Measurements from ENCODE around the gene OR2J2.
"Not testable (repeated sequence)": the region's sequence is repeated elsewhere in the genome, so short reads cannot be mapped to it uniquely, and the experiment has no call there.

Gene OR2J2

DNA sequence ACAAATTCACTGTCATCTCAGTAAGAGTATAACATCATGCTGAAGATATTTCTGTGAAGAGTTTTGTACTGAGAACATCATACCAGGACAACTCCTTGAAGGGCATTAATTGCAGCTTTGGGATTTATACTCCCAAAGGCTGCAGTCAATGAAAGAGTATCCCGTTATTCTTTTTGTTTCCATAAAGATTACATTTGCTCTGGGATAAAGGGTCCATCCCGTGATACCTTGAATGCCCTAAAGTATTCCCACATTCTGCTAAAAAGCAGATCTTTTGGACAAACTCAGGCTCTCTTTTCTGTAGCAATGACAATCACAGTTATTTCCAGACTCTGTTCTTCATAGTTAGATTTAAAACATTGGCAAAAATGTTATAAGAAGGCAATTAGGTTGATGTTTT is at the start of gene OR2J2:
OR2J2 (plus strand) TSS at position 301 of the 400 bp plus-strand sequence. CDS start 2,729 bp downstream, outside the sequence.
- DNase-seq: not testable (repeated sequence)

DNA sequence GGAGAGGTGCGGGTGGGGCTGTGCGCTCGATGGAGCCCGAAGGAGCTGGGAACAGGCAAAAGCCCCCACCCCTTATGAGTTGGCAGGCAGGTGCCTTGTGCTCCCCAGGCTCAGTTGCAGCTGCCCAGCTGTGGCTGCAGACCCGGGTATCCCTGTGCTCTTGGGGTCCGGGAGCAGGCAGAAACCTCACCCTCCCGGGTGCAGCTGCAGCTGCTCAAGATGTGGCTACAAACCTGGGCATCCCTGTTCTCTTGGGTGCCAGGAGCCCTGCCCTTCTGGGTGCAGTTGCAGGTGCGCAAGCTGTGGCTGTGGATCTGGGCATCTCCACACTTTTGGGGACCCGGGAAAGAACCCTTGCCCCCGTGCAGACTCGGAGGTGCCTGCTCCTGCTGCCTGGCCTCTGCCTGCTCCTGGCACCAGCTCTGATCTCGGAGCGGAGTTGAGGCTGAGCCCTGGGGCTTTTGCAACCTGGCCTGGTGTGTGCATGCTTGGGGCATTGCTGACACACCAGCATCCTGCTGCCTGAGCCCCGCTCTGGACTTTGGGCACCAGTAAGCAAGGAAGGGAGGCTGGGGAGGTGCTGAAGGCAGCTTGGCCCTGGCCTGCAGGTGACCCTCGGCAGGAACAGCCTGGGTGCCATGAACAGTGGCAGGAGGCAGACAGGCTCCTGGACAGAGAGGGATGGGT is 41.2 kb upstream of the OR2J2 start:
- no peak for DNase-seq

DNA sequence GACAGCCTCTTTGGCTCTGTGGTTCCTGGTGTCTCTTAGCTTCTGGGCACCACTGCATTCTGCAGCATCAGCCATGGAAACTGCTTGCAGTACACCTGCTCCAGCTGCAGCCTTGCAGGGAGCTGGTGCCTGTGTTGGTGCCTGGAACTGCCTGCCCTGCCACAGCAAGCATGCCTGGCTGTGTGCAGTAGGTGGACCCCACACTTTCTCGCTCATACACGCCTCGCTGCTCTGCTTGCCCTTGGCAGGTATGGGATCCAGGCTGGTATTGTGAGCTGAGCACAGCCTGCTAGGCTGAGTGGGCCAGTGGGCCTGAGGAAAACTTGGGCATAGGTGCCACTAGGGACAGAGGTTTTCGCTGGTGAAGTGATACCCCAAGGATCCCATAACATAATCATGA is 40.1 kb upstream of the OR2J2 start:
- DNase-seq: no peak

DNA sequence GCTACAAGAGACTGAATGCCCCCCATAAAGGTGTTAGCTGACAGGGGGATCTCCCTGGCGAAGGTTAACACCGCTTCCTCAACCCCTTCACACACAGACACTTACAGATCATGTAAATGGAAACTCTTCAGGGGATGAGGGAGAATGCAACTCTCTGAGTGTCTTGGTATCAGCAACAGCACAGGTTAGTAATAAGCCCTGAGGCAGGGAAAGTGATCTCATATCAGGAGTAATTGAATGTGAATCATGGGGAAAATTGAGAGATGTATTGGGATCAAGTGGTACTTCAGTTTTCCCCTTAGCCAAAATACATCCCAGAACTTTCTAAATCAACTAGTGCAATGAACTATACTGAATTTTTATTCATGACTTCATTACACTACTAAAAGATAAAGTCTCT is 39.0 kb upstream of the OR2J2 start:
- no peak for DNase-seq

DNA sequence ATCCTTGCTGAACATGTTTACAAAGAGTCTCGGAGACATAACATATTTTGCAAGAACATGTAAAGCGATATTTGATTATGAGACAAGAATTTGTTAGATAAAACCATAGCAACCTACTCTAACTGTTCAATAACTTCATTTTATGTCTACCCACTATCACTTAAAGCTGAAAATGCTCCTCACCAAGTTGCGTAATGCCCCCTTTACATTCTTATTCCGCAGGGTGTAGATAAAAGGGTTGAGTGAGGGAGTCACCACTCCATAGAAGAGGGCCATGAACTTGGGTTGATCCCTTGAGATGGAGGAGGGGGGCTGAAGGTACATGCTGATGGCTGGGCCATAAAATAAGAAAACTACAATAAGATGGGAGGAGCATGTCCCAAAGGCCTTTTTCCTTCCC is 33.0 kb upstream of the OR2J2 start:
- no peak for DNase-seq

DNA sequence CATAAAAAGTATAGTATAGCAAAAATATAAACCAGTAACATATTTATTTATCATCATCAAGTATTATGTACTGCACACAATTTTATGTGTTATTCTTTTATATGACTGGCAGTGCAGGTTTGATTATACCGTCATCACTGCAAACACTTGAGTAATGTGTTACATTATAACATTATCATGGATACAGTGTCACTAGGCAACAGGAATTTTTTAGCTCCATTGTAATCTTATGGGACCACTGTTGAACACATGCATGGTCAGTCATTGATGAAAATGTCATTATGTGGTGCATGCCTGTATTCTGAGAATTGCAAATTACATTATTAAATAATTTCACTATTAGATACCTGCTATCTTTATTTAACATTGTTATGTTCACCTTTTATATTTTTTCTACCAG is 29.1 kb upstream of the OR2J2 start:
- no peak for DNase-seq

DNA sequence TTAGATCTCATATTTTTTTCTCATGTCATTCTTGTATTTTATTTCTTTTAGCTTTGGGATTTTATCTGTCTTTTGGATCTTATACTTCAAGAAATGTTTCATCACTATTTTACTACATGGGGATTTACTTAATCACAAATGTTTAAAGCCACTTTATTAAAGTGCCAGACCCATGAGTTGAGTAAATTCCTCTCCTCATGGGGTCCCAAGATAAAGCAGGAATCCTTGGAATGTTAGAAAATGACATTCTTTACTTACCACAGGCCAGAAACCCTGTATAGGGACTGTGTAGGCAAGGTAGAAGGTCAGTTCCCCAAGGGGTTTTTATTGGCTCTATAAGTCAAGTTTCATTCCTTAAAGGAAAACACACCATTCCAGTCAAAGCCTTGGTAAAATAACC is 28.4 kb upstream of the OR2J2 start:
- no peak for DNase-seq

DNA sequence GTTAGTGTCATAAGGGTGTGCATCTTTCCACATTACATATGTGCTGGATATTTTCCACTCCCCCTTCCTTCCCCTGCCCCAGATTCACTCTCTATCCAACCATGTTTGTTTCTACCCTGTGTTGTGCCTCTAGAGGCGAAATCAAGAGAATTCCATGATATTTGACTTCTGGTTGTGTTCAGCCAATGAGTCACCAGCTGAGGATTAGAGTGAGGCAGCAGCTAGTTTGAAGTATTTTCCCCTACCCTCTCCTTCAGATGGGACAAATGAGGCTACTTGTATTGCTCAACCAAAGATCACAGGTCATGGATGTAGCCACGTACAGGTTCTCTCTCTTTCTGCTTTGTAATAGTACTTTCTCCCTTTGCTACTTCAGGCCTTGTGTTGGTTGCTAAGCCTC is 24.5 kb upstream of the OR2J2 start:
- DNase-seq: no peak

DNA sequence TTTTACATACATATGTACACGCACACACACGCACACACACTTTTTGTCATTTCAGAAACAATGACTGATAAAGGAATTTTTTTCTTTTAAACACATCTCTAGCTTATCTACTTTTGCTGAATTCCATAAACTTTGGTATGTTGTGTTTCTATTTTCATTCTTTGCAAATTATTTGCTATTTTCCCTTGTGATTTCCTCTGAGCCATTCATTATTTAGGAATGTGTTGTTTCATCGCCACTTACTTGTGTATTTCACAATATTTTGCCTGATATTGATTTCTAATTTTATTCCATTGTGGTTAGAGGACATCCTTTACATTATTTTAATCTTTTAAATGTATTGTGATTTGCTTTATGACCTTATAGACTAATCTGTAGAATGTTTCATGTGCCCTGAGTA is 23.6 kb upstream of the OR2J2 start:
- DNase-seq: no peak

DNA sequence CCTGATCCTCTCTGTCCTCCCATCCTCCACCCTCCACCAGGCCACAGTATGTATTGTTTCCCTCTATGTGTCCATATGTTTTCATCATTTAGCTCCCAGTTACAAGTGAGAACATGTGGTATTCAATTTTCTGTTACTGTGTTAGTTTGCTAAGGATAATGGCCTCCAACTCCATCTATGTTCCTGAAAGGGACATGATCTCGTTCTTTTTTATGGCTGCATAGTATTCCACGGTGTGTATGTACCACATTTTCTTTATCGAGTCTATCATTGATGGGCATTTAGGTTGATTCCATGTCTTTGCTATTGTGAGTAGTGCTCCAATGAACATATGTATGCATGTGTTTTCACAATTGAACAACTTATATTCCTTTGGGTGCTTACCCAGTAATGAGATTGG is 21.3 kb upstream of the OR2J2 start:
- DNase-seq: not testable (repeated sequence)

DNA sequence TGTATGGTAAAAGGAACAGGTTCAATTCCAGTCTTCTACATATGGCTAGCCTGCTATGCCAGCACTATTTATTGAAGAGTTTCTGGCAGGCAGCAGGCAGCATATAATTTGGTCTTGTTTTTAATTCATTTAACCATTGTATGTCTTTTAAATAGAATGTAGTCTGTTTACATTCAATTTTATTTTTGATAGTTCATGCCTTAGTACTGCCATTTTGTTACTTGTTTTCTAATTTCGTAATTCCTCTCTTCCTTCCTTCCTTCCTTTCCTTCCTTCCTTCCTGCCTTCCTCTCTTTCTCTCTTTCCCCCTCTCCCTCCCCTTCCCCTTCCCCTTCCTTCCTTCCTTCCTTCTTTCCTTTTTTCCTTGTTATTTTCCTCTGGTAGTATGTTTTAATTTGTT is 17.6 kb upstream of the OR2J2 start:
- no peak for DNase-seq

DNA sequence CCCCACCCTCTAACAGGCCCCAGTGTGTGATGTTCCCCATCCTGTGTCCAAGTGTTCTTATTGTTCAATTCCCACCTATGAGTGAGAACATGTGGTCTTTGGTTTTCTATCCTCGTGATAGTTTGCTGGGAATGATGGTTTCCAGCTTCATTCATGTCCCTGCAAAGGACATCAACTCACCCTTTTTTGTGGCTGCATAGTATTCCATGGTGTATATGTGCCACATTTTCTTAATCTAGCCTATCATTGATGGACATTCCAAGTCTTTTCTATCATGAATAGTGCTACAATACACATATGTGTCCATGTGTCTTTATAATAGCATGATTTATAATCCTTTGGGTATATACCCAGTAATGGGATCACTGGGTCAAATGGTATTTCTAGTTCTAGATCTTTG is 15.5 kb upstream of the OR2J2 start:
- DNase-seq: not testable (repeated sequence)

DNA sequence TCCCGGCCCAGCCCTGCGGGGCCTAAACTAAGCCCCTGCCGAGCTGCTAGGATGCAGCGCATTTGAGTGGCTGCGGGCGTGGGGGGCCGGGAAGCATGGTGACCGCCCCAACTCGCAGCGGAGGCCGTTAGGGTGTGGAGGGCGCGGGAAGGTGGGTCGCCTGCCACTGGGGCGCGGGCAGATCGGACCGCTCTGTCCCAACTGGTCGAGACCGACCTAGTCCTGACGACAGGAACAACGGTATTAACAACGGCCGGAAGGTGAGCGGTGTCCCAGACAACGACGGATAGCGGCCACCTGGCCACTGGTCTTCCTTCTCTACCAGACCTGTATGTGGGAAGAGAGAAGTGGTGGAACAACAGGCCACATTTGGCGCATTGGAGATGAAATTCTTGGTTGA is 10.8 kb upstream of the OR2J2 start:
- not testable (repeated sequence) for DNase-seq

DNA sequence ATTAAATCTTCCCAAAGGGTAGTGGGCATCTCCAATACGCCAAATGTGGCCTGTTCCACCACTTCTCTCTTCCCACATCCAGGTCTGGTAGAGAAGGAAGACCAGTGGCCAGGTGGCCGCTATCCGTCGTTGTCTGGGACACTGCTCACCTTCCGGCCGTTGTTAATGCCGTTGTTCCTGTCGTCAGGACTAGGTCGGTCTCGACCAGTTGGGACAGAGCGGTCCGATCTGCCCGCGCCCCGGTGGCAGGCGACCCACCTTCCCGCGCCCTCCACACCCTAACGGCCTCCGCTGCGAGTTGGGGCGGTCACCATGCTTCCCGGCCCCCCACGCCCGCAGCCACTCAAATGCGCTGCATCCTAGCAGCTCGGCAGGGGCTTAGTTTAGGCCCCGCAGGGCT is 5.1 kb upstream of the OR2J2 start:
- DNase-seq: not testable (repeated sequence)

DNA sequence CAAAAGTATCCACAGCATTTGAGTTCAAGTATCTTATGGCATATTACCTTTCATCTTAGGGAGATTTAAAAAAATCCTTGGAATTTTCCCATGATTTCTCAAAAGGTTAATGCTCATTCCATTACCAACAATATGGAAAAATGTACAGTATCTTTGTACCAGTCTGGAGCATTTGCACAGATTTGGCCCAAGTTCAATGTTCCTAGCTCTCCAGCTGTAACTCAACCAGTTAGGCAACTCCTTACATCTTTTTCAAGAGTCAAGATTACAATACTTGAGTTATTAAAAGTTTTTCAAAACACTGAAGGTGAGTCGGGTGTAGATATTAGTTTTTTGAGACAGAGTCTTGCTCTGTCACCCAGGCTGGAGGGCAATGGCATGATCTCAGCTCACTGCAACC is 1.0 kb downstream of the OR2J2 start:
- no peak for DNase-seq

DNA sequence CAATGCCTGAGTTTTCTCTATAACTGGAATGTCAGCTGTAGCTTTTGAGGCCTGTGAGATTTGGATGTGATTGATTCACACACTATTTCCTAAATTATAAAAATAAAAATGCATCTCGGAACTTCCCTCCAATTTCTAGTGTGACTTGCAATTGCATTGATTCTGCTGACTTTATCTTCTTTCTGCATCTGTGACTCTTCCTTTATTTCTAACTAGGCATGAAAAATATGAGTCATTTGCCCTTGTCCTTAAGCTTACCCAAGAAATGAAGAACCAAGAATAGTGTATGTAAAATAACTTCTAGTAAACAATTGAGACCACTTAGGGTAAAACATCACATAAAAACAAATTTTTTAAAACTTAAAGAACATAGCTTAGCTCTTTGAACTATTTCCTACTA is 12.9 kb downstream of the OR2J2 start:
- no peak for DNase-seq

DNA sequence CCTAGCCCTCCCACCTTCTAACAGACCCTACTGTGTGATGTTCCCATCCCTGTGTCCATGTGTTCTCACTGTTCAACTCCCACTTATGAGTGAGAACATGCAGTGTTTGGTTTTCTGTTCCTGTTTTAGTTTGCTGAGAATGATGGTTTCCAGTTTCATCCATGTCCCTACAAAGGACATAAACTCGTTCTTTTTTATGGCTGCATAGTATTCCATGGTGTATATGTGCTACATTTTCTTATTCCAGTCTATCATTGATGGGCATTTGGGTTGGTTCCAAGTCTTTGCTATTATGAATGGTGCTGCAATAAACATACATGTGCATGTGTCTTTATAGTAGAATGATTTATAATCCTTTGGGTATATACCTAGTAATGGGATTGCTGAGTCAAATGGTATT is 18.0 kb downstream of the OR2J2 start:
- not testable (repeated sequence) for DNase-seq

DNA sequence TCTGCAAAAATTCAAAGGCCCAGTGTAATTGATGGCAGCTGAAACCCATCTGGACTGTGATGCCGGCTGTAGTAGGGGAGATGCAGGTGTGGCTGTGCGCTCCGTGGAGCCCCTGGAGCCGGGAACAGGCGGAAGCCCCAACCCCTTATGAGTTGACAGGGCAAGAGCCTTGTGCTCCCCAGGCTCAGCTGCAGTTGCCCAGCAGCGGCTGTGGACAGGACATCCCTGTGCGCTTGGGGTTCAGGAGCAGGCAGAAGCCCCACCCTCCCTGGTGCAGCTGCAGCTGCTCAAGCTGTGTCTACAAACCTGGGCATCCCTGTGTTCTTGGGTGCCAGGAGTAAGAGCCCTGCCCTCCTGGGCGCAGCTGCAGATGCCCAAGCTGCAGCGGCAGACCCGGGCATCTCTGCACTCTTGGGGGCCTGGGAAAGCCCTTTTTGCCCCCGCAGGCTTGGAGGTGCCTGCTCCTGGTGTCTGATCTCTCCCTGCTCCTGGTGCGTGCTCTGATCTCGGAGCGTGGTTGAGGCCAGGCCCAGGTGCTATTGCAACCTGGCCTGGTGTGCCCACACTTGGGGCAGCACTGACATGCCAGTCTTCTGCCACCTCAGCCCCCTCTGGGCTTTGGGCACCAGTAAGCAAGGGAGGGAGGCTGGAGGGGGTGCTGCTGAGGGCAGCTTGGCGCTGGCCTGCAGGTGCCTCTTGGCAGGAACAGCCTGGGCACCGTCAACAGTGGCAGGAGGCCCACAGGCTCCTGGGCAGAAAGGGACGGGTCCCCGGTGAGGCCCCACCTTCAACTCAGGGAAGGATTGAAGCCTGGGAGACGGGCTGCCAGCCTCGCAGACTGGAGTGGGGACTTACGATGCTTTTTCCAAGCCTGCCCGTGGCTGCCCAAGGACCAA is 30.3 kb downstream of the OR2J2 start:
- DNase-seq: no peak

DNA sequence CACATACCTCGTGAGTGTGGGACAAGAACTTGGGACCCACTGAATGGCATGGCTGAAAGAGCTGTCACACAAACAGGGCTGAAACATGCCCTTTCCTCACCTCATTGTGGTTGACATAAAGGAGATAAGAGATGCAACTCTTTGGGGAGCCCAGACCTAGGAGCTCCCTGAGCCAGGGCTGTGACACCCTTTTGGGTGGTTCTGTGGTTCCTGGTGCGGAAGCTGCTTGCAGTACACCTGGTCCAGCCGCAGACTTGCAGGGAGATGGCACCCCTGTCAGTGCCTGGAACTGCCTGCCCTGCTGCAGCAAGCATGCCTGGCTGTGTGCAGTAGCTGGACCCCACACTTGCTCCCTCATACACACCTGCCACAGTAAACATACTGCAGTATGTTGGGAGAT is 31.3 kb downstream of the OR2J2 start:
- no peak for DNase-seq

DNA sequence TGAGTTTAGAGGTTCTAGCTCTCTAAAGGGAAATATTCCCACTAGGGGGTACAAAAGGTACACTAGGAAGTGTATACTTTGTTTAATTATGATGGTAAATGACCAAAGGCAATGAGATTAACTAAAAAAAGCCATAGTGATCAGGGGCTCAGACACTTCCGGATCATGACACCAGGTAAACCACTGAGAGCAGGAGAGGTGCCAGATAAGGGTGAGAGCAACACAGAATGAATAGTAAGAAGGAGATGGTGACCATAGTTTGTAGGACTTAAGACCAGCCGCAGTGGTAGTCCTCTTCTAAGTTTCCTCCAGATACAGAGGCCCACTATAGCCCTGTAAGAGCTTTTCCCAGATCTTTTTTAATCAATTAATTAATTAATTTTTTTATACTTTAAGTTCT is 40.8 kb downstream of the OR2J2 start:
- DNase-seq: no peak

DNA sequence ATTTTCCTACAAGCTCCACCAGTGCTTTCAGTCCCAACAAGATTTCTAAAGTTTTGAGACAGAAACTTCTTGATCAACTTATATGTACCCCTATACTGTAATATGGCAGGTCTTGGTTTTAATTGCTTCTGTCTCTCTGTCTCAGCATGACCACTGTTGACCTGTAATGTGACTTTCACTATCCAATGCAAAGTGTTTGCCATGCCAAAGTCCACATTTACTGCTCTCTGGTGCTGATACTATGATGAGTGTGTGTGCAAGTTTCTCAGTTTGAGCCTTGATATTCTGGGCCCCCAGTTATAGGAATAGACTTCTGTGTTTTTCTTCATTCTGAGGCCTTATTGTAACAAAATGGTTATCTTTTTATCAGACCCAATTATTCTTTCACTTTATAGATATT is 45.8 kb downstream of the OR2J2 start:
- DNase-seq: no peak

DNA sequence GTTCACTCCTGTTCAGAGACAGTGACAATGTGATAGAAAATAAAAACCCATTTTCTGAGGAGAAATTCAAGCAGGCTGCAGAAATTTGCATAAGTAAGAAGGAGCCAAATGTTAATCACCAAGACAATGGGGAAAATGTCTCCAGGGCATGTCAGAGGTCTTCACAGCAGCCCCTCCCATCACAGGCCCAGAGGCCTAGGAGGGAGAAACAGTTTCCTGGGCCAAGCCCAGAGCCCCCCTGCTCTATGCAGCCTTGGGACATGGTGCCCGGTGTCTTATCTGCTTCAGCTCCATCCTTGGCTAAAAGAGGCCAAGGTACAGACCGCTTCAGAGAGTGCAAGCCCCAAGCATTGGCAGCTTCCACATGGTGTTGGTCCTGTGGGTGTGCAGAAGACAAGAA is 46.5 kb downstream of the OR2J2 start:
- DNase-seq: not testable (repeated sequence)

DNA sequence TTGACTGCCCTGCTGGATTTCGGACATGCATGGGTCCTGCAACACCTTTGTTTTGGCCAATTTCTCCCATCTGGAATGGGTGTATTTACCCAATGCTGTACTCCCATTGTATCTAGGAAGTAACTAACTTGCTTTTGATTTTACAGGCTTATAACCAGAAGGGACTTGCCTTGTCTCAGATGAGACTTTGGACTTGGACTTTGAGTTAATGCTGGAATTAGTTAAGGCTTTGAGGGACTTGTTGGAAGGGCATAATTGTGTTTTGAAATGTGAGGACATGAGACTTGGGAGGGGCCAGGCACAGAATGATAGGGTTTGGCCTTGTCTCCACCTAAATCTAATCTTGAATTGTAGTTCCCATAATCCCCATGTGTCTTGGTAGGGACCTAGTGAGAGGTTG is 47.3 kb downstream of the OR2J2 start:
- not testable (repeated sequence) for DNase-seq
